Tibial nerve (tissue), 4 donors: ENCODE results near the gene SRPK1. TPM values are rescaled to one million over a fixed set of nuclear protein-coding genes. Genes with fewer than 3 reads are reported as not detected.

Source experiments
- DNase-seq, 2 donors: peaks; one replicate each; pipeline ENCODE4 v3.0.0-alpha.2; 2019; ENCODE audit warnings: low spot score in 2 of 2
- H3K27ac ChIP-seq, 4 donors: fragments of 200-600 bp; sonication (generic) in 3 of 4; one replicate each; pipeline ENCODE4 v1.5.1; 2017 to 2019; ENCODE audit warnings: mild to moderate bottlenecking in 1 of 4
- H3K27me3 ChIP-seq, 2 donors: fragments of 200-600 bp; sonication (generic) in 1 of 2; one replicate each; pipeline versions ENCODE4 v1.5.1 to v1.6.0; 2017 to 2019
- H3K36me3 ChIP-seq, 3 donors: fragments of 200-600 bp; sonication (generic); one replicate each; pipeline ENCODE4 v1.5.1; 2018 to 2019
- H3K4me1 ChIP-seq, 4 donors: fragments of 200-600 bp; sonication (generic) in 3 of 4; one replicate each; pipeline ENCODE4 v1.5.1; 2017 to 2019
- H3K4me3 ChIP-seq, 4 donors: fragments of 200-600 bp; sonication (generic) in 3 of 4; one replicate each; pipeline ENCODE4 v1.5.1; 2017 to 2019; ENCODE audit warnings: mild to moderate bottlenecking in 1 of 4, moderate library complexity in 1 of 4
- H3K9me3 ChIP-seq, 4 donors: fragments of 200-600 bp; sonication (generic) in 3 of 4; one replicate each; pipeline ENCODE4 v1.5.1; 2017 to 2019
- CTCF ChIP-seq, 5 experiments: fragments of 200-600 bp in 3 of 5; fragments of 450-650 bp in 2 of 5; sonication (generic) in 3 of 5; IDR thresholded peaks; one replicate each; pipeline ENCODE4 v1.5.1; 2016 to 2019; ENCODE audit warnings: antibody characterized with exemption in 5 of 5, mild to moderate bottlenecking in 3 of 5, moderate library complexity in 2 of 5
- EP300 ChIP-seq, 2 donors: sonication (generic); formaldehyde crosslinking; IDR thresholded peaks; one replicate each; pipeline ENCODE4 v1.6.1; 2017; ENCODE audit warnings: antibody characterized with exemption in 2 of 2, mild to moderate bottlenecking in 1 of 2
- POLR2A ChIP-seq, 2 donors: fragments of 450-650 bp; IDR thresholded peaks; one replicate each; pipeline ENCODE4 v1.6.1; 2017; ENCODE audit warnings: antibody characterized with exemption in 2 of 2, mild to moderate bottlenecking in 2 of 2, moderate library complexity in 2 of 2
- WGBS, 2 donors: methylation state at CpG; one replicate each; pipeline ENCODE4 v1.1.5; 2018; 5-methylcytosine and 5-hydroxymethylcytosine counted together
- total RNA-seq, 4 donors: library from RNA; depleted of rRNA; stranded (reverse); fragments of >200 nt; gene quantifications; one replicate each; pipeline ENCODE4 v1.1.0, GENCODE V29; 2016

SRPK1 gene
- total RNA-seq, 4 donors from 2014 or later, result 23.2 to 48.0 (median 40.2) TPM

GRCh38 chr6:35859367-35859766 is 61.5 kb downstream of the SRPK1 start:
- H3K4me1 ChIP-seq, result no peaks in the 10 kb centered on the region
- TF ChIP-seq EP300 (IDR thresholded peaks at IDR 0.05) (no peak), CTCF (IDR thresholded peaks at IDR 0.05) (no peak), POLR2A (IDR thresholded peaks at IDR 0.05) (no peak)
- no peak overlapping the region for H3K27ac ChIP-seq
- H3K36me3 ChIP-seq, result peaks cover 0 to 82% (median 5%) of the 10 kb centered on the region in 3 donors
- no peaks in the 10 kb centered on the region for H3K9me3 ChIP-seq
- H3K27me3 ChIP-seq, result no peaks in the 10 kb centered on the region
- no peak for DNase-seq
- WGBS, 2 donors, result 88 to 95% methylated on average over 4 of the region's 4 CpGs
- no peak overlapping the region for H3K4me3 ChIP-seq

GRCh38 chr6:35857853-35858252 is 63.0 kb downstream of the SRPK1 start:
- H3K9me3 ChIP-seq, result no peaks in the 10 kb centered on the region
- H3K4me1 ChIP-seq, result no peaks in the 10 kb centered on the region
- peaks cover 0 to 88% (median 5%) of the 10 kb centered on the region in 3 donors for H3K36me3 ChIP-seq
- TF ChIP-seq POLR2A (IDR thresholded peaks at IDR 0.05) (no peak), EP300 (IDR thresholded peaks at IDR 0.05) (no peak), CTCF (IDR thresholded peaks at IDR 0.05) (no peak)
- no peak overlapping the region for H3K4me3 ChIP-seq
- DNase-seq, result no peak
- H3K27ac ChIP-seq, result no peak overlapping the region
- no peaks in the 10 kb centered on the region for H3K27me3 ChIP-seq

GRCh38 chr6:35856250-35856649 is 64.6 kb downstream of the SRPK1 start:
- no peaks in the 10 kb centered on the region for H3K9me3 ChIP-seq
- peaks cover 0 to 91% (median 5%) of the 10 kb centered on the region in 3 donors for H3K36me3 ChIP-seq
- DNase-seq, result no peak
- H3K4me1 ChIP-seq, result no peaks in the 10 kb centered on the region
- H3K27me3 ChIP-seq, result no peaks in the 10 kb centered on the region
- 100% methylated on average over 1 of the region's 1 CpG for WGBS, 2 donors
- TF ChIP-seq EP300 (IDR thresholded peaks at IDR 0.05), result no peak
- no peak for TF ChIP-seq CTCF (IDR thresholded peaks at IDR 0.05)
- no peak overlapping the region for H3K27ac ChIP-seq
- no peak overlapping the region for H3K4me3 ChIP-seq

- no peaks in the 10 kb centered on the region for H3K27me3 ChIP-seq
- WGBS, 2 donors, result 83 to 86% methylated on average over 4 of the region's 4 CpGs
- TF ChIP-seq EP300 (IDR thresholded peaks at IDR 0.05), result no peak
- no peak for TF ChIP-seq POLR2A (IDR thresholded peaks at IDR 0.05)
- no peak for TF ChIP-seq CTCF (IDR thresholded peaks at IDR 0.05)
- DNase-seq, result no peak
- peaks cover 0 to 10% (median 0%) of the 10 kb centered on the region in 4 donors for H3K9me3 ChIP-seq
- H3K36me3 ChIP-seq, result peaks cover 0 to 88% (median 5%) of the 10 kb centered on the region in 3 donors
- H3K4me3 ChIP-seq, result no peak overlapping the region
- H3K4me1 ChIP-seq, result no peaks in the 10 kb centered on the region
- H3K27ac ChIP-seq, result no peak overlapping the region
These were observed 67.9 kb downstream of the SRPK1 start for GRCh38 chr6:35852994-35853393.

GRCh38 chr6:35850208-35850607 is 70.7 kb downstream of the SRPK1 start:
- peaks cover 0 to 71% (median 0%) of the 10 kb centered on the region in 3 donors for H3K36me3 ChIP-seq
- H3K27me3 ChIP-seq, result no peaks in the 10 kb centered on the region
- WGBS, 2 donors, result 79 to 82% methylated on average over 2 of the region's 2 CpGs
- no peak overlapping the region for H3K27ac ChIP-seq
- peaks cover 0 to 10% (median 0%) of the 10 kb centered on the region in 4 donors for H3K9me3 ChIP-seq
- no peaks in the 10 kb centered on the region for H3K4me1 ChIP-seq
- no peak overlapping the region for H3K4me3 ChIP-seq
- TF ChIP-seq EP300 (IDR thresholded peaks at IDR 0.05) (no peak), POLR2A (IDR thresholded peaks at IDR 0.05) (no peak), CTCF (IDR thresholded peaks at IDR 0.05) (no peak)
- no peak for DNase-seq
